HL-60 (cell line): ENCODE measurements around the gene ITIH4.

Experiments
- DNase-seq, 2 experiments: peaks; one replicate each; pipeline ENCODE4 v3.0.0-alpha.2; 2010 to 2020; ENCODE audit warnings: low read depth in 1 of 2, low spot score in 1 of 2
- H3K27ac ChIP-seq: fragments of 250-450 bp; sonication (Bioruptor Pico); replicated peaks from 2 replicates; pipeline ENCODE4 v1.5.1; 2020; ENCODE audit warnings: mild to moderate bottlenecking, moderate library complexity
- H3K27me3 ChIP-seq: fragments of 250-450 bp; sonication (Bioruptor Pico); 2 replicates; pipeline ENCODE4 v1.5.1; 2021; ENCODE audit warnings: mild to moderate bottlenecking, moderate library complexity; ENCODE audit not compliant: insufficient read depth, poor library complexity, severe bottlenecking
- H3K4me3 ChIP-seq: replicated peaks from 2 replicates; pipeline ENCODE4 v1.5.1; 2011; ENCODE audit warnings: mild to moderate bottlenecking, control low read depth, low read length; ENCODE audit not compliant: insufficient read depth
- GABPA ChIP-seq: IDR thresholded peaks from 2 replicates; pipeline ENCODE4 v1.6.1; 2012; ENCODE audit warnings: low read depth
- POLR2AphosphoS5 ChIP-seq: IDR thresholded peaks from 2 replicates; pipeline ENCODE4 v1.6.1; 2012; ENCODE audit warnings: low read depth
- SPI1 ChIP-seq: IDR thresholded peaks from 2 replicates; pipeline ENCODE4 v1.6.1; 2012; ENCODE audit warnings: low read depth, mild to moderate bottlenecking, borderline replicate concordance
- TF ChIP-seq, protein P1 (sequence below): IDR thresholded peaks from 2 replicates; pipeline ENCODE4 v1.6.1; 2012; ENCODE audit warnings: low read depth; ENCODE audit not compliant: insufficient replicate concordance
- TF ChIP-seq, protein P2 (sequence below): IDR thresholded peaks from one replicate; pipeline ENCODE4 v1.5.1; 2011; ENCODE audit warnings: low read length, control low read depth, inconsistent platforms; ENCODE audit not compliant: insufficient read depth

ITIH4 gene

DNA sequence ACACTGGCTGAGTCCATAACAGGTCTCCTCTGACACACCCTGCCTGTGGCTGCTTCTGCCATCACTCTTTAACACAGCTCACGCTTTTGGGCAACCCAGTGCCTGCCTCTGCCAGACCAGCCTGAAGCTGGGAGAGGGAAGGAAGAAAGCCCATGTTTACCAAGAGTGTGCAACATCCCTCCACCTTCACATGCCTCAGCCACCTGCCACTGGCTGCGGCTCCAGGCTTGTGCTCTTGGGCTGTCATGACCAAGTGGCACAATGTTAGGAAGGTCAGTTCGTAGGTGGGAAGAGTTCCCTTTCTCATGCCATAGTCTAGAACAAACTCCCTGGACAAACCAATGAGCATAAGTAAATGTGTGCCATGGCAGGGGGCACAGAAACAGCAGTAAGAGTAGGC, 46.6 kb upstream of the ITIH4 start:
- H3K27me3 ChIP-seq = no peaks in the 10 kb centered on the region
- no peak for DNase-seq
- no peak overlapping the region for H3K4me3 ChIP-seq
- no peak overlapping the region for H3K27ac ChIP-seq
- TF ChIP-seq, protein P1, sequence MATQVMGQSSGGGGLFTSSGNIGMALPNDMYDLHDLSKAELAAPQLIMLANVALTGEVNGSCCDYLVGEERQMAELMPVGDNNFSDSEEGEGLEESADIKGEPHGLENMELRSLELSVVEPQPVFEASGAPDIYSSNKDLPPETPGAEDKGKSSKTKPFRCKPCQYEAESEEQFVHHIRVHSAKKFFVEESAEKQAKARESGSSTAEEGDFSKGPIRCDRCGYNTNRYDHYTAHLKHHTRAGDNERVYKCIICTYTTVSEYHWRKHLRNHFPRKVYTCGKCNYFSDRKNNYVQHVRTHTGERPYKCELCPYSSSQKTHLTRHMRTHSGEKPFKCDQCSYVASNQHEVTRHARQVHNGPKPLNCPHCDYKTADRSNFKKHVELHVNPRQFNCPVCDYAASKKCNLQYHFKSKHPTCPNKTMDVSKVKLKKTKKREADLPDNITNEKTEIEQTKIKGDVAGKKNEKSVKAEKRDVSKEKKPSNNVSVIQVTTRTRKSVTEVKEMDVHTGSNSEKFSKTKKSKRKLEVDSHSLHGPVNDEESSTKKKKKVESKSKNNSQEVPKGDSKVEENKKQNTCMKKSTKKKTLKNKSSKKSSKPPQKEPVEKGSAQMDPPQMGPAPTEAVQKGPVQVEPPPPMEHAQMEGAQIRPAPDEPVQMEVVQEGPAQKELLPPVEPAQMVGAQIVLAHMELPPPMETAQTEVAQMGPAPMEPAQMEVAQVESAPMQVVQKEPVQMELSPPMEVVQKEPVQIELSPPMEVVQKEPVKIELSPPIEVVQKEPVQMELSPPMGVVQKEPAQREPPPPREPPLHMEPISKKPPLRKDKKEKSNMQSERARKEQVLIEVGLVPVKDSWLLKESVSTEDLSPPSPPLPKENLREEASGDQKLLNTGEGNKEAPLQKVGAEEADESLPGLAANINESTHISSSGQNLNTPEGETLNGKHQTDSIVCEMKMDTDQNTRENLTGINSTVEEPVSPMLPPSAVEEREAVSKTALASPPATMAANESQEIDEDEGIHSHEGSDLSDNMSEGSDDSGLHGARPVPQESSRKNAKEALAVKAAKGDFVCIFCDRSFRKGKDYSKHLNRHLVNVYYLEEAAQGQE = no peak
- TF ChIP-seq POLR2AphosphoS5 (no peak), GABPA (no peak), SPI1 (no peak)
- TF ChIP-seq, protein P2, sequence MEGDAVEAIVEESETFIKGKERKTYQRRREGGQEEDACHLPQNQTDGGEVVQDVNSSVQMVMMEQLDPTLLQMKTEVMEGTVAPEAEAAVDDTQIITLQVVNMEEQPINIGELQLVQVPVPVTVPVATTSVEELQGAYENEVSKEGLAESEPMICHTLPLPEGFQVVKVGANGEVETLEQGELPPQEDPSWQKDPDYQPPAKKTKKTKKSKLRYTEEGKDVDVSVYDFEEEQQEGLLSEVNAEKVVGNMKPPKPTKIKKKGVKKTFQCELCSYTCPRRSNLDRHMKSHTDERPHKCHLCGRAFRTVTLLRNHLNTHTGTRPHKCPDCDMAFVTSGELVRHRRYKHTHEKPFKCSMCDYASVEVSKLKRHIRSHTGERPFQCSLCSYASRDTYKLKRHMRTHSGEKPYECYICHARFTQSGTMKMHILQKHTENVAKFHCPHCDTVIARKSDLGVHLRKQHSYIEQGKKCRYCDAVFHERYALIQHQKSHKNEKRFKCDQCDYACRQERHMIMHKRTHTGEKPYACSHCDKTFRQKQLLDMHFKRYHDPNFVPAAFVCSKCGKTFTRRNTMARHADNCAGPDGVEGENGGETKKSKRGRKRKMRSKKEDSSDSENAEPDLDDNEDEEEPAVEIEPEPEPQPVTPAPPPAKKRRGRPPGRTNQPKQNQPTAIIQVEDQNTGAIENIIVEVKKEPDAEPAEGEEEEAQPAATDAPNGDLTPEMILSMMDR = no peak

DNA sequence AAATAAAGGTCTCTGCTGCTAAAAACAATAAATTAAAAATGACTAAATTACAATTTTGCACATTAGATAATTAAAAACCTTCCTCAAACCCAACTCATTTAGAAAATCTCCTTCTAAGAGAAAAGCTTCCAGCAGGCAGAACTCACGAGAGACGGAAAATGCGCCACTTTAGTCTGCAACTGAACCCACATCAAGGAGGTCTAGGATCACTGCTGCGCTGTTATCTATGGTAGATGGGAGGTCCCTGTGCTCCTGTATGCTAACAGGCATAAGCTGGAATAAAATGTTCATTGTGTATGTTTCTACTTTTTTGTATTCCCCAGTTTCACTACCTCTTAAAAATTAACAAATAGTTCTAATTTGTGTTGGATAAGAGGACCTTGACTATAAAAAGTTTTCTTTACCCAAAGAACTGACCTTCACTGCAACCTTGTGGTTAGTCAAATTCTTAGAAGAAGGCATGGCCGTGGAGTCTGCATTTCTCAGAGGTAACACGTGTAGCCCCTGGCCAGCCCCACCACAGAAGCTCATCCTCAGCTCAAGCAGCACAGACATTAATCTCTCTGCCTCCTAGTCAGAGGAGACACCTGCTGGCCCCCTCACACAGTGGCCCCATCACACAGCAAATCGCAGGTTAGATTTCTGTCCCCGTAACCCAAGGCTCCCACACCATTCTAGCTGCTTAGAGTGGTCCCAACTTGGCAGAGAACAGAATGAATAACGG, 44.6 kb upstream of the ITIH4 start:
- DNase-seq = no peak
- H3K27ac ChIP-seq = no peak overlapping the region
- TF ChIP-seq POLR2AphosphoS5 (no peak), GABPA (no peak), SPI1 (no peak)
- TF ChIP-seq, protein P1 = no peak
- TF ChIP-seq, protein P2 = no peak
- no peak overlapping the region for H3K4me3 ChIP-seq
- no peaks in the 10 kb centered on the region for H3K27me3 ChIP-seq

GRCh38 chr3:52874160-52874701, 43.8 kb upstream of the ITIH4 start:
- H3K27me3 ChIP-seq = no peaks in the 10 kb centered on the region
- peak in 1 of 2 experiments; percentile 39 for DNase-seq
- no peak for TF ChIP-seq POLR2AphosphoS5
- TF ChIP-seq, protein P1 = no peak
- TF ChIP-seq, protein P2 = no peak
- no peak for TF ChIP-seq SPI1
- no peak for TF ChIP-seq GABPA
- H3K4me3 ChIP-seq = no peak overlapping the region
- no peak overlapping the region for H3K27ac ChIP-seq
